ENCODE results near the gene TM9SF1.

TM9SF1 gene, protein sequence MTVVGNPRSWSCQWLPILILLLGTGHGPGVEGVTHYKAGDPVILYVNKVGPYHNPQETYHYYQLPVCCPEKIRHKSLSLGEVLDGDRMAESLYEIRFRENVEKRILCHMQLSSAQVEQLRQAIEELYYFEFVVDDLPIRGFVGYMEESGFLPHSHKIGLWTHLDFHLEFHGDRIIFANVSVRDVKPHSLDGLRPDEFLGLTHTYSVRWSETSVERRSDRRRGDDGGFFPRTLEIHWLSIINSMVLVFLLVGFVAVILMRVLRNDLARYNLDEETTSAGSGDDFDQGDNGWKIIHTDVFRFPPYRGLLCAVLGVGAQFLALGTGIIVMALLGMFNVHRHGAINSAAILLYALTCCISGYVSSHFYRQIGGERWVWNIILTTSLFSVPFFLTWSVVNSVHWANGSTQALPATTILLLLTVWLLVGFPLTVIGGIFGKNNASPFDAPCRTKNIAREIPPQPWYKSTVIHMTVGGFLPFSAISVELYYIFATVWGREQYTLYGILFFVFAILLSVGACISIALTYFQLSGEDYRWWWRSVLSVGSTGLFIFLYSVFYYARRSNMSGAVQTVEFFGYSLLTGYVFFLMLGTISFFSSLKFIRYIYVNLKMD

GRCh38 chr14:24195186-24196070 lies at the start of gene TM9SF1:
Gene TM9SF1, minus strand, starts transcription at chr14:24195441. Its CDS starts 422 bp downstream, at chr14:24195019.
- DNase-seq: peak; percentile 70

DNA sequence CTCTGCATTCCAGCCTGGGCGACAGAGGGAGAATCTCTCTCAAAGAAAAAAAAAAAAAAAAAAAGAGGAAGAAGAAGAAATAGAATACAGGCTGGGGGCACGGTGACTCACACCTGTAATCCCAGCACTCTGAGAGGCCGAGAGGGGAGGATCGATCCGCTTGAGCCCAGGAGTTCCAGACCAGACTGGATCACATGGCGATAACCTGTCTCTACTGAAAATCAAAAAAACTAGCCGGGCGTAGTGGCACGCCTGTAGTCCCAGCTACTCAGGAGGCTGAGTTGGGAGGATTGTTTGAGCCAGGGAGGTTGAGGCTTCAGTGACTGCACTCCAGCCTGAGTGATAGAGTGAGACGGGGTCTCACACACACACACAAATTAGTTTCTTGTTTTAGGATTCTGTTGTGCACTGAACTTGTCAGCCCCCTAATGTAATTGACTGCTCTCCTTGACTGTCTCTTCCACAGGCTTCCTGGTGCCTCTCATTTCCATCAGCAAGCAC lies 48.1 kb upstream of the TM9SF1 start:
- no peak for DNase-seq

DNA sequence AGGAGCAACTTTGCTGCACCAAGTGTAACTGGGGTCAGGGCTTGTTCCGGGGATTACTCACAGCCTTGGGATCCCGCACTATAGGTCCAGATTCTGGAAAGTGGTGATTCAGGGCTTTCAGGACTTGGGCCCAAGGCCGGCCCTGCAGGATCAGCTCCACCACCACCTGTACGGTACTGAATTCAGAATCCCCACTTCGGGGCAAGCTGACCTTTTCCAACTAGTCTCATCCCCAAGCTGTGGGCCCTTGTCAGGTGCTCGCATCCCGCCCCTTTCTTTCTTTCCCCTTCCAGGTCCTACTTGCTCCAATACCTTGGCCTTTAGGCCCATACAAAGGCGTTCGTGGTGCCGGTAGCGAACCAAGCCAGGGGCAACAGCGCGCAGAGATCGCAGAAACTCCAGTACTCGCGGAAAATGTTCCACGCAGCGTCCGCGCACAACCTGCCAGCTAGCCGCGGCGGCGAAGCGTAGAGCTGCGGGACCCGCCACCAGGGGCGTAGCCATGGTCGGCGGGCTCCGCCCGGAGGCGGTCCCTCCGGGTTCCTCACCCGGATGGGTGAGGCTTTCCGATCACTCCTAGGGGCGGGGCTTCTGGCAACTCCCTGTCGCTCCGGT lies 46.7 kb upstream of the TM9SF1 start:
- DNase-seq: peak; percentile 84

DNA sequence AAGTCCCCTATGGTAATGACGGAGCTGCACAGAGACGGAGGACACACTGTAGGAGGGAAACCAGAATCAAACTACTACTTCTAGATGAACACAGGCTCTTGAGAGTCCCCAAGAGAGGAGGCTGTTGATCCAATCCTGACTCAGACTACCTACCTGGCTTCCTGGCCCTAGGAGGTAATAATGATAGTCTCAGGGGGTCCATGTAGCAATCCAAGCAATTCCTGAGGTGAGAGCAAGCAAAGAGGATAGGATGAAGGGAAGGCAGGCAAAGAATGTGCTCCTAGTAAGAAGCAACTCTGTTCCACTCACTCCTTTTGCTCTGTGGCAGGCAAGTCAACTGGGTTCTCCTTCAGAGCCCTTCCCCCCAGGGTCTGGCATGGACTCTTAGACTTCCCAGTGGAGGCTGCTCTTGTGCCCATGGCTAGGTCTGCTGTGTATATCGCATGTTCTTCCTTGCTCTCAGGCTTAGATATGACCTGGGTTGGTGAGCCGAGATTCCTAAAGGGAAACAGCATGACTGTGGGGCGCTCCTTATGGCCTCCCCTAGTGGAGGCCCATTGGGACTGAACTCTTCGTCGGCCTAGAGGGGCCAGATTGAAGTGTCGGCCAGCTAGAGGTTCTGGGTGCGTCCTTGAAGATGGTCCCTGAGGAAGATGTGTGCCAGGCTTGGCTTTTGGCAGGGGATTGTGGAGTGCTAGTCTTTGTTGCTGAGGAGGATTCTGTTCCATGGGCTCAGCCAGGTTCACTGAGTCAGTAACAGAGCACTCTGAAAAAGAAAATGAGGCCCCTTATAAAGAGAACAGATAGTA lies 45.1 kb upstream of the TM9SF1 start:
- no peak for DNase-seq

DNA sequence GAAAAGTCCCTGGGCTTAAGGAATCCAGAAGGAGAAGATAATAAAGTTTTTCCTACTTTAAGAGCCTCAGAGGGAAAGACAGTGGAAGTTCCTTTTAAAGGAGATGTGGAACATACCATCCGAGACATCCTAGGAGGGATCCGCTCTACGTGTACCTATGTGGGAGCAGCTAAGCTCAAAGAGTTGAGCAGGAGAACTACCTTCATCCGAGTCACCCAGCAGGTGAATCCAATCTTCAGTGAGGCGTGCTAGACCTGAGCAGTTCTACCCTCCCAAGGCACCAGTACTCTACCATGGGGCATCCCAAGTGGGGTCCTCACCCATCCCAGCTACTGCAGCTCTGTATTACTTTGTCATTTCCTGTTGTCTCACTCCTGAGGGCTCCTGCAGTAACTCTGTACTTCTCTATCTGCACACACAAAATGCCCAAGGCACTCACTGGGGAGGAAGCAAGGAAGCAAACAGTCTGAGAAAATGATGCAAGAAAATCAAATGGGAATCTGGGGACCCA lies 43.3 kb upstream of the TM9SF1 start:
- no peak for DNase-seq

- peak; percentile 57 for DNase-seq
Measured at GRCh38 chr14:24238123-24238522, 42.9 kb upstream of the TM9SF1 start.

DNA sequence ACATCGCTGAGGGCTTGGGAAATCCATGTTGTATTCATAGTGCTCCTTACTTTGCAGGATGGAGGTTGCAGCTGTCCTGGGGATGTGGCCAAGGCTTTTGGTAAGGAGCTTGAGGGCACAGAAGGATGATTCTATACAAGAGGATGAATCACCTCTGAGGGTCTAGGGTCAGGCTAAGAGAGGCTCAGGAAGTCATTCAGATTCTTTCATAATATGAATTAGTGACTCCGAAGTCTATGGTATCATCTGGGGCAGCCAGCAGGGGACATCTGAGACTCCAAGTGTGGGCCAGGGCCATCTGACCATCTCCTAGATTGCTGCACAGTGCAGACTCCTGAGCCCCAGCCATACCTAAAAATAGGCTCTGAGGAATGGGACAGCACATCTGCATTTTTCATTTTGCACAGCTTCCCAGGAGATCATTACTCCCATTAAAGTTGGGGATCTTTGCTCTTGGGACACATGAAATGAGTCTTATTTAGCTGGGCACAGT lies 42.3 kb upstream of the TM9SF1 start:
- DNase-seq: no peak

DNA sequence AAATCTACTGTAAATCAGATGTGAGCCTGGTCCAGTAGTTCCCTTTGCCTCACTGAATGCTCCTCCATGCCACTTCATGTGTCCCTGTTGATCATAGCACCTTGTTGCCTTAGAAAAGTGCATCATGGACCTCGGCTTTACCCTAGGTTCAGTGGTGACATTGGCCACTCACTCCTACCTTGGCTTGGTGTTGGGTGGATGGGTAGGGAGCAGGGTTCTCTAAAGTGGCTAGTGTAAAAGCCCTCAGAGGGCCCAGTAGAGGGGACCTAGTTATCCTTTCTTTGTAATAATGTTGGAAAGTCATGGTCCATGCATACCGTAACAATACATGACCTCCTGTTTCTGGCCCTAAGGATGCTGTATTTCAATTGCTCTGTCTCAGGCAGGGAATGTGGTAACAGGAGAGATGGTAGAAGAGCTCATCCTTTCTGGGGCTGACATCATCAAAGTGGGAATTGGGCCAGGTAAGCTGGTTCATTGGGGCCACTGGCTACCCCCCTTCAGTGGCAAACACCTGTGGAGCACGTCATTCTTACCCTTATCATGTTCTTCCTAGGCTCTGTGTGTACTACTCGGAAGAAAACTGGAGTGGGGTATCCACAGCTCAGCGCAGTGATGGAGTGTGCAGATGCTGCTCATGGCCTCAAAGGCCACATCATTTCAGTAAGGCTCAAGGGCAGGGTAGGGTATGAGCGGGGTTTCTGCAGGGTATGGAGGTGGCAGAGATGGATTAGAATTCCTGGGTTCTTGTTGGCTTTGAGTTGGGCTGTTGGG lies 41.6 kb upstream of the TM9SF1 start:
- DNase-seq: no peak

- no peak for DNase-seq
Measured at GRCh38 chr14:24235804-24236688, 40.8 kb upstream of the TM9SF1 start.

DNA sequence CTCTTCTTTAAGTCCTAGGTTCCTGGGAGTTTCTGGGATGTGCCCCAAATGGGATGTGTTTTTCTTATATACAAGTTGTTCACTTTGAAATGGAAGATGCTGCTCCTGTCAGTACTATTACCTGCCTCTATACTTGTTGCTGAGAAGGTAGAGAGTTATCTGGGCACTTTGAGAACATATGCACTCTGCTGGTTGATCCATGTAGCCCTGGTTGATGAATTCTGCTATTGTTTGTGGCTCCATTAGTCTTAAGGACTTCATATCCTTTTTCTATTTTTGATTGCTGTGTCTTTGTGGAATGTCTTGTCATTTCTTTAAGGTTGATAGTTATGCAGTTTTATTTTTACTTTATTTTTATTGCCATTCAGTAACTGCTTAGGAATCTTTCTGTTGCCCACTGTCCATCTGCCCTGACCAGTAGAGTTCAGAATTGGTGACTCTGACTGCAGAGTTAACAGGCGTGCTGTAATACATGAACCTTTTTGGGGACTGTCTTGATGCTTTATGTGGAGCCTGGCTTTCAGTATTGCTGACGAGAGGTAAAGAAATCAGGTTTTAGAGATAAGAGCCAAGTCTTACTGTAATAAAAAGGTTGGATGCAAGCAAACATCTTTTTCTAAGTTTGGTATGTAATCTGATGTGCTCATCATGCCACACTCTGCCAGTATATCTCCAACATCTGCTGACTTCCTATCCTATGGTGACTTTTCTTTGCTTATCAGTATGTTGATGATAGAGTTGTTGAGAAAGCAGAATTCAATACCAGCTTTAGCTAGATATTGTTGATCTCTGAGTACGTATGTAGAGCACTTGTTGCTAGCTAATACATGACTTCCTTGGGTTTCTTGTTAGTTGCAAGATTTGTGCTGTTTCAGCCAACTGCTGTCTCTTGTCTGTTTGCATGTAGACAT lies 39.1 kb upstream of the TM9SF1 start:
- DNase-seq: no peak

DNA sequence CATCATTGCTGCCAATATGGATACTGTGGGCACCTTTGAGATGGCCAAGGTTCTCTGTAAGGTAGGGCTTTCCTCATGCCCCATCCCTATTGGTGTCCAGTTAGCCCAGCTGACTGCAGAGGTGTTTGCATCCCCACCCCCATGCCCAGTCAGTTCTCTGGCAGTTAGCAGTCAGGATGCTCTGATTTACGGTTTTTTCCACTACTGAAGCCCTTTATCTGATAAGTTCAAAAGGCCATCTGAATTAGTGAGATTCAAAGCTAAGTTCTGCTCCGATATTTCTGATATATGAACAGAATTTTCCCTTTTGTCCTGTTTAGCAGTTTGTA lies 38.3 kb upstream of the TM9SF1 start:
- peak; percentile 22 for DNase-seq

GRCh38 chr14:24232645-24233537 lies 37.6 kb upstream of the TM9SF1 start, which contains the start of gene GMPR2:
Gene GMPR2, plus strand, starts transcription at chr14:24232929. Its CDS starts 325 bp downstream, at chr14:24233254.
- no peak for DNase-seq

- peak; percentile 98 for DNase-seq
Measured at GRCh38 chr14:24232121-24232644, 36.9 kb upstream of the TM9SF1 start, which contains the start of gene NEDD8. Gene NEDD8, minus strand, starts transcription at chr14:24232367. Its CDS starts 100 bp downstream, at chr14:24232267.

GRCh38 chr14:24231263-24232120 lies 36.3 kb upstream of the TM9SF1 start:
- DNase-seq: no peak

- DNase-seq: no peak
Measured at GRCh38 chr14:24228902-24229301, 33.7 kb upstream of the TM9SF1 start.

DNA sequence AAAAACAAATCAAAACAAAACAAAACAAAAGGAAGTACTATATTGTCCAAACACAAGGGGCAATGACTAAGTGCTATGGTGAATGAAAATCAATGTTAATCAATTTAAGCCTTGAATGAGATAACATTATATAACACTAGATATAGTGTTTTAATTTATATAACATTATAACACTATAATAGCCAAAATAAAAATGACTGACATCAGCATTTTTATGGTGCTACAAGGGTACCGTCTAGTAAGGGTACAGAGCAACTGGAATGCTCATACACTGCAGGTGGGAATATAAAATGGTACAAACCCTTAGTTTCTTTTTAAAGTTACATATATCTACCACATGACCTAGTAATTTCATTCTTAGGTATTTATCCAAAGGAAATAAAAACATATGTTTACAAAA lies 31.2 kb upstream of the TM9SF1 start:
- no peak for DNase-seq

All from NCI-H226 (cell line).